ENCODE results near the gene CALM1.

CALM1 gene

DNA sequence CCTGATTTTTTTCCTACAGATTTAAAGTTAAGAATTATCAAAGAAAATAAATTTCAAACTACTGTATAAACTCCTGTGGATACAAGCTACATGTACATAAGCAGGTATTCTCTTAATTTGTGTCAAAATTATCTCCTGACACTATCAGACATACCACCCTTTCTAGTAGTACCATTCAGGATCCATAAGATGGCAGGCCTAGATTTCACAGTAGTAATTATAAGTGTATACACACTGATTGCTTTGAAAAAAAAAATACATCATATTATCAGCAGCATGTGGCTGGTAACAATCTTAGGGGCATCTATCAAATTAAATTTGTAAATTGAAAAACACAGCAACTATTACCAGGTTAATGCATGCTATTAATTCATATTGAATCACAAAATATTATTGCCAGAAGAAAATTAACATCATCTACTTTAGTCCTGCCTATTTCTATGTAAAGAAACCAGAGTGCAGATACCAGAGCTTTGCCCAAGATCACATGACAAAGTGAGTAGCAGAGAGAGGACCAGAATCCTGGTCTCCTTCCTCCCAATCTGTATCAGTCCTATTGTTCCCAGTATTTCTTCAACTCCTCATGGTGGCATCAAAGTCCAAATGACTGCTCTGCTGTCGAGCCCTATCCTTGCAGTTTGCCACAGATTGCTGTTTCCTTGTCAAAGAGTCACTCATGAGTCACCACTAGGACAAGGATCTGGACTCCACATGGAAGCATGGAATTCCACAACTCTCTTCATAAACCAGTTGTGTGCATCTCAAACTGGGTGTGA, 27.7 kb upstream of the CALM1 start:
- no peak overlapping the region for H3K27ac ChIP-seq (ENCODE audit: insufficient read depth, low read depth, low read length, poor library complexity, severe bottlenecking)
- WGBS, 2 experiments, result 68 to 69% methylated on average over 1 of the region's 1 CpG

GRCh38 chr14:90373887-90374286, 22.9 kb upstream of the CALM1 start:
- no peaks in the 10 kb centered on the region for H3K36me3 ChIP-seq (ENCODE audit: control insufficient read depth, insufficient read depth, low read length)

More for the DNA sequence above, 27.7 kb upstream of the CALM1 start:
- no peaks in the 10 kb centered on the region for H3K9me3 ChIP-seq (ENCODE audit: control insufficient read depth, low read length)
- H3K4me1 ChIP-seq (ENCODE audit: control insufficient read depth, insufficient read depth, low read length), result no peaks in the 10 kb centered on the region
- no peaks in the 10 kb centered on the region for H3K27me3 ChIP-seq (ENCODE audit: control insufficient read depth, insufficient read depth, low read length, poor library complexity, severe bottlenecking)
- no peaks in the 10 kb centered on the region for H3K36me3 ChIP-seq (ENCODE audit: control insufficient read depth, insufficient read depth, low read length)
- H3K4me3 ChIP-seq (ENCODE audit: insufficient read depth, low read depth, low read length), result no peak overlapping the region

GRCh38 chr14:90374813-90375212, 22.0 kb upstream of the CALM1 start:
- Histone ChIP-seq H3K27ac (ENCODE audit: insufficient read depth, low read depth, low read length, poor library complexity, severe bottlenecking) (no peak overlapping the region), H3K9me3 (ENCODE audit: control insufficient read depth, low read length) (no peaks in the 10 kb centered on the region), H3K4me1 (ENCODE audit: control insufficient read depth, insufficient read depth, low read length) (no peaks in the 10 kb centered on the region), H3K36me3 (ENCODE audit: control insufficient read depth, insufficient read depth, low read length) (no peaks in the 10 kb centered on the region), H3K4me3 (ENCODE audit: insufficient read depth, low read depth, low read length) (no peak overlapping the region), H3K27me3 (ENCODE audit: control insufficient read depth, insufficient read depth, low read length, poor library complexity, severe bottlenecking) (no peaks in the 10 kb centered on the region)
- WGBS, 2 experiments, result 89 to 90% methylated on average over 4 of the region's 4 CpGs

More at GRCh38 chr14:90373887-90374286, 22.9 kb upstream of the CALM1 start:
- Histone ChIP-seq H3K27me3 (ENCODE audit: control insufficient read depth, insufficient read depth, low read length, poor library complexity, severe bottlenecking) (no peaks in the 10 kb centered on the region), H3K4me3 (ENCODE audit: insufficient read depth, low read depth, low read length) (no peak overlapping the region), H3K9me3 (ENCODE audit: control insufficient read depth, low read length) (no peaks in the 10 kb centered on the region), H3K27ac (ENCODE audit: insufficient read depth, low read depth, low read length, poor library complexity, severe bottlenecking) (no peak overlapping the region), H3K4me1 (ENCODE audit: control insufficient read depth, insufficient read depth, low read length) (no peaks in the 10 kb centered on the region)
- WGBS, 2 experiments, result 93 to 94% methylated on average over 6 of the region's 6 CpGs

GRCh38 chr14:90375934-90376333, 20.9 kb upstream of the CALM1 start:
- Histone ChIP-seq H3K4me3 (ENCODE audit: insufficient read depth, low read depth, low read length) (no peak overlapping the region), H3K36me3 (ENCODE audit: control insufficient read depth, insufficient read depth, low read length) (no peaks in the 10 kb centered on the region), H3K27me3 (ENCODE audit: control insufficient read depth, insufficient read depth, low read length, poor library complexity, severe bottlenecking) (no peaks in the 10 kb centered on the region), H3K4me1 (ENCODE audit: control insufficient read depth, insufficient read depth, low read length) (no peaks in the 10 kb centered on the region), H3K9me3 (ENCODE audit: control insufficient read depth, low read length) (no peaks in the 10 kb centered on the region), H3K27ac (ENCODE audit: insufficient read depth, low read depth, low read length, poor library complexity, severe bottlenecking) (no peak overlapping the region)
- 89 to 100% methylated on average over 1 to 4 of the region's 4 CpGs for WGBS, 2 experiments

GRCh38 chr14:90378249-90378648, 18.6 kb upstream of the CALM1 start:
- Histone ChIP-seq H3K9me3 (ENCODE audit: control insufficient read depth, low read length) (no peaks in the 10 kb centered on the region), H3K4me1 (ENCODE audit: control insufficient read depth, insufficient read depth, low read length) (peaks cover 9% of the 10 kb centered on the region), H3K36me3 (ENCODE audit: control insufficient read depth, insufficient read depth, low read length) (no peaks in the 10 kb centered on the region), H3K4me3 (ENCODE audit: insufficient read depth, low read depth, low read length) (no peak overlapping the region), H3K27ac (ENCODE audit: insufficient read depth, low read depth, low read length, poor library complexity, severe bottlenecking) (no peak overlapping the region), H3K27me3 (ENCODE audit: control insufficient read depth, insufficient read depth, low read length, poor library complexity, severe bottlenecking) (no peaks in the 10 kb centered on the region)
- WGBS, 2 experiments, result 83 to 90% methylated on average over 6 of the region's 6 CpGs

DNA sequence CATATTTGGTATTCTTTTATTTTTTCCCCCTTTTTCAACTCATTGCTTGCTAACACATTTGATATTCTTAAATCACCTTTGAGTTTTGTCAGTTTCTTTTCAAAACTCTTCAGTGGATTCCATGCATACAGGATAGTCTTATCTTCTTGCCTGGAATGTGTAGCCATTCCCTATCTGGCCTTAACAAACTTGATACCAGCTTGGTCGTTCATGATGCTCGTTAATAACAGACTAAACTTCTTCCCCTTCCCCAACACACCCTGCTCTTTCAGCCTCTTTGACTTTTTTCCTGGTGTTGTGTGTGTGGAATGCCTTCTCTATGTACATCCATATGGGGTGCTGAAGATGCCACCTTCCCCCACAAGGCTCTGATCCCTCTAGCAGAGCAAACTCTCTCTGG, 17.7 kb upstream of the CALM1 start:
- WGBS, 2 experiments, result 81 to 100% methylated on average over 2 of the region's 2 CpGs
- Histone ChIP-seq H3K36me3 (ENCODE audit: control insufficient read depth, insufficient read depth, low read length) (no peaks in the 10 kb centered on the region), H3K27me3 (ENCODE audit: control insufficient read depth, insufficient read depth, low read length, poor library complexity, severe bottlenecking) (no peaks in the 10 kb centered on the region), H3K27ac (ENCODE audit: insufficient read depth, low read depth, low read length, poor library complexity, severe bottlenecking) (no peak overlapping the region), H3K9me3 (ENCODE audit: control insufficient read depth, low read length) (no peaks in the 10 kb centered on the region), H3K4me1 (ENCODE audit: control insufficient read depth, insufficient read depth, low read length) (peaks cover 12% of the 10 kb centered on the region), H3K4me3 (ENCODE audit: insufficient read depth, low read depth, low read length) (no peak overlapping the region)

DNA sequence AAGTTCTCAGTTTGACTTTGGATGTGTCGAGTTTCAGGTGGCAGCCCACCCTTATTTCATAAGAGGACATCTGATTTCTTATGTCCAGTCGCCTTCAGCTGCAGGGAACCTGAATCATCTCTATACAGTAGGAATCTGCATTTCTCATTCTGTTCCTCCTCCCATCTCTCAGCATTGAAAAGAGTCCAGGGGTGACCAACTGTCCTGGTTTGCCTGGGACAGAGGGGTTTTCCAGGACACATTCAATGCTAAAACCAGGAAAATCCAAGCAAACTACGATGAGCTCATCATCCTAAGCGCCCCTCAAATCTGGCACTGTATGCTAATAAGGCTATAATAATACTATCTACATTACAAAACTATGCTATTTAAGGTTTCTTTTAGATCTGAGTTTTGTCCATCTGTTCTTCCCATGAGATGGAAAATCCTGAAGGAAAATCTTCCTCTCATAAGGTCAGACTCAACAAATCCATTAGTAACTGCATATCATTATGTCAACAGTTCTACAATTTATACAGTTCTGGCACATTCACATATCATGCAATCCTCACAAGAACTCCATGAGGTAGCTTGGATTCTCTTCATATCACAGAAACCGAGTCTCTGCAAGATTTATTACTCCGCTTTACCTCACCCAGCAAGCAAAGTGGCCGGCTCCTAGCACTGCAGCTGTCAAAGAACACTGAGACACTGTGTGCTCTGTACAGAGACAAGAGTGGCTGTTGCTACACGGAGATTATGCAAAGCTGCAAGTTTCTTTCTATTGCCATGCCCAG, 15.6 kb upstream of the CALM1 start:
- H3K4me1 ChIP-seq (ENCODE audit: control insufficient read depth, insufficient read depth, low read length), result peaks cover 15% of the 10 kb centered on the region
- H3K27me3 ChIP-seq (ENCODE audit: control insufficient read depth, insufficient read depth, low read length, poor library complexity, severe bottlenecking), result peaks cover 12% of the 10 kb centered on the region
- no peaks in the 10 kb centered on the region for H3K36me3 ChIP-seq (ENCODE audit: control insufficient read depth, insufficient read depth, low read length)
- H3K9me3 ChIP-seq (ENCODE audit: control insufficient read depth, low read length), result no peaks in the 10 kb centered on the region
- no peak overlapping the region for H3K4me3 ChIP-seq (ENCODE audit: insufficient read depth, low read depth, low read length)
- 86 to 93% methylated on average over 6 to 8 of the region's 8 CpGs for WGBS, 2 experiments
- H3K27ac ChIP-seq (ENCODE audit: insufficient read depth, low read depth, low read length, poor library complexity, severe bottlenecking), result no peak overlapping the region

GRCh38 chr14:90381999-90382451, 14.8 kb upstream of the CALM1 start:
- Histone ChIP-seq H3K36me3 (ENCODE audit: control insufficient read depth, insufficient read depth, low read length) (no peaks in the 10 kb centered on the region), H3K9me3 (ENCODE audit: control insufficient read depth, low read length) (no peaks in the 10 kb centered on the region), H3K4me3 (ENCODE audit: insufficient read depth, low read depth, low read length) (peak overlapping the region; percentile 60), H3K27ac (ENCODE audit: insufficient read depth, low read depth, low read length, poor library complexity, severe bottlenecking) (peak overlapping the region; percentile 99), H3K4me1 (ENCODE audit: control insufficient read depth, insufficient read depth, low read length) (peaks cover 15% of the 10 kb centered on the region), H3K27me3 (ENCODE audit: control insufficient read depth, insufficient read depth, low read length, poor library complexity, severe bottlenecking) (peaks cover 12% of the 10 kb centered on the region)
- WGBS, 2 experiments, result 60 to 62% methylated on average over 13 of the region's 13 CpGs

- peaks cover 12% of the 10 kb centered on the region for H3K27me3 ChIP-seq (ENCODE audit: control insufficient read depth, insufficient read depth, low read length, poor library complexity, severe bottlenecking)
- no peaks in the 10 kb centered on the region for H3K9me3 ChIP-seq (ENCODE audit: control insufficient read depth, low read length)
- peak overlapping the region; percentile 60 for H3K4me3 ChIP-seq (ENCODE audit: insufficient read depth, low read depth, low read length)
- 1 to 2% methylated on average over 33 to 34 of the region's 34 CpGs for WGBS, 2 experiments
- H3K27ac ChIP-seq (ENCODE audit: insufficient read depth, low read depth, low read length, poor library complexity, severe bottlenecking), result peak overlapping the region; percentile 99
- H3K4me1 ChIP-seq (ENCODE audit: control insufficient read depth, insufficient read depth, low read length), result peaks cover 15% of the 10 kb centered on the region
- no peaks in the 10 kb centered on the region for H3K36me3 ChIP-seq (ENCODE audit: control insufficient read depth, insufficient read depth, low read length)
These were observed 14.2 kb upstream of the CALM1 start for GRCh38 chr14:90382491-90383125.

Measured in ectodermal cell (in vitro differentiated cells).